ENCODE results near the gene SRPK2.
"Not testable (repeated sequence)": the region's sequence is repeated elsewhere in the genome, so short reads cannot be mapped to it uniquely, and the experiment has no call there.

The SRPK2 gene

GRCh38 chr7:105369944-105370343, 18.8 kb downstream of the SRPK2 start:
- Histone ChIP-seq H3K4me3 (ENCODE audit: low read length in 2 of 2) (no peak overlapping the region), H3K4me1 (ENCODE audit: control insufficient read depth, insufficient read depth, low read length) (peaks cover 2% of the 10 kb centered on the region), H3K36me3 (ENCODE audit: control insufficient read depth in 2 of 2, insufficient read depth in 2 of 2, low read length in 2 of 2) (no peaks in the 10 kb centered on the region), H3K27ac (ENCODE audit: low read length) (no peak overlapping the region), H3K27me3 (ENCODE audit: control insufficient read depth in 1 of 2, insufficient read depth in 2 of 2, low read length in 2 of 2) (no peaks in the 10 kb centered on the region), H3K9me3 (ENCODE audit: control insufficient read depth in 2 of 2, low read length in 2 of 2) (no peaks in the 10 kb centered on the region), H3K9ac (ENCODE audit: low read length in 2 of 2) (no peak overlapping the region)

GRCh38 chr7:105367458-105367857, 21.3 kb downstream of the SRPK2 start:
- Histone ChIP-seq H3K9ac (ENCODE audit: low read length in 2 of 2) (no peak overlapping the region), H3K27me3 (ENCODE audit: control insufficient read depth in 1 of 2, insufficient read depth in 2 of 2, low read length in 2 of 2) (no peaks in the 10 kb centered on the region), H3K4me1 (ENCODE audit: control insufficient read depth, insufficient read depth, low read length) (peaks cover 2% of the 10 kb centered on the region), H3K27ac (ENCODE audit: low read length) (no peak overlapping the region), H3K4me3 (ENCODE audit: low read length in 2 of 2) (no peak overlapping the region), H3K9me3 (ENCODE audit: control insufficient read depth in 2 of 2, low read length in 2 of 2) (no peaks in the 10 kb centered on the region), H3K36me3 (ENCODE audit: control insufficient read depth in 2 of 2, insufficient read depth in 2 of 2, low read length in 2 of 2) (no peaks in the 10 kb centered on the region)

GRCh38 chr7:105365541-105366534, 22.9 kb downstream of the SRPK2 start:
- H3K36me3 ChIP-seq (ENCODE audit: control insufficient read depth in 2 of 2, insufficient read depth in 2 of 2, low read length in 2 of 2): no peaks in the 10 kb centered on the region
- no peaks in the 10 kb centered on the region for H3K9me3 ChIP-seq (ENCODE audit: control insufficient read depth in 2 of 2, low read length in 2 of 2)
- no peak overlapping the region for H3K27ac ChIP-seq (ENCODE audit: low read length)
- peaks cover 2% of the 10 kb centered on the region for H3K4me1 ChIP-seq (ENCODE audit: control insufficient read depth, insufficient read depth, low read length)
- H3K4me3 ChIP-seq (ENCODE audit: low read length in 2 of 2): no peak overlapping the region
- no peaks in the 10 kb centered on the region for H3K27me3 ChIP-seq (ENCODE audit: control insufficient read depth in 1 of 2, insufficient read depth in 2 of 2, low read length in 2 of 2)
- H3K9ac ChIP-seq (ENCODE audit: low read length in 2 of 2): no peak overlapping the region

GRCh38 chr7:105364684-105365083, 24.0 kb downstream of the SRPK2 start:
- no peak overlapping the region for H3K4me3 ChIP-seq (ENCODE audit: low read length in 2 of 2)
- no peaks in the 10 kb centered on the region for H3K36me3 ChIP-seq (ENCODE audit: control insufficient read depth in 2 of 2, insufficient read depth in 2 of 2, low read length in 2 of 2)
- no peak overlapping the region for H3K9ac ChIP-seq (ENCODE audit: low read length in 2 of 2)
- H3K4me1 ChIP-seq (ENCODE audit: control insufficient read depth, insufficient read depth, low read length): no peaks in the 10 kb centered on the region
- H3K27me3 ChIP-seq (ENCODE audit: control insufficient read depth in 1 of 2, insufficient read depth in 2 of 2, low read length in 2 of 2): no peaks in the 10 kb centered on the region
- no peak overlapping the region for H3K27ac ChIP-seq (ENCODE audit: low read length)
- H3K9me3 ChIP-seq (ENCODE audit: control insufficient read depth in 2 of 2, low read length in 2 of 2): no peaks in the 10 kb centered on the region

GRCh38 chr7:105363657-105364056, 25.1 kb downstream of the SRPK2 start:
- not testable (repeated sequence) for H3K27ac ChIP-seq (ENCODE audit: low read length); H3K4me1 ChIP-seq (ENCODE audit: control insufficient read depth, insufficient read depth, low read length); H3K36me3 ChIP-seq (ENCODE audit: control insufficient read depth in 2 of 2, insufficient read depth in 2 of 2, low read length in 2 of 2); H3K9me3 ChIP-seq (ENCODE audit: control insufficient read depth in 2 of 2, low read length in 2 of 2); H3K4me3 ChIP-seq (ENCODE audit: low read length in 2 of 2); H3K9ac ChIP-seq (ENCODE audit: low read length in 2 of 2); H3K27me3 ChIP-seq (ENCODE audit: control insufficient read depth in 1 of 2, insufficient read depth in 2 of 2, low read length in 2 of 2)

GRCh38 chr7:105362685-105363084, 26.0 kb downstream of the SRPK2 start:
- H3K27me3 ChIP-seq (ENCODE audit: control insufficient read depth in 1 of 2, insufficient read depth in 2 of 2, low read length in 2 of 2); H3K27ac ChIP-seq (ENCODE audit: low read length); H3K9me3 ChIP-seq (ENCODE audit: control insufficient read depth in 2 of 2, low read length in 2 of 2); H3K4me1 ChIP-seq (ENCODE audit: control insufficient read depth, insufficient read depth, low read length); H3K36me3 ChIP-seq (ENCODE audit: control insufficient read depth in 2 of 2, insufficient read depth in 2 of 2, low read length in 2 of 2); H3K9ac ChIP-seq (ENCODE audit: low read length in 2 of 2); H3K4me3 ChIP-seq (ENCODE audit: low read length in 2 of 2): not testable (repeated sequence)

GRCh38 chr7:105361995-105362394, 26.7 kb downstream of the SRPK2 start:
- H3K27me3 ChIP-seq (ENCODE audit: control insufficient read depth in 1 of 2, insufficient read depth in 2 of 2, low read length in 2 of 2); H3K36me3 ChIP-seq (ENCODE audit: control insufficient read depth in 2 of 2, insufficient read depth in 2 of 2, low read length in 2 of 2); H3K4me1 ChIP-seq (ENCODE audit: control insufficient read depth, insufficient read depth, low read length); H3K9me3 ChIP-seq (ENCODE audit: control insufficient read depth in 2 of 2, low read length in 2 of 2); H3K27ac ChIP-seq (ENCODE audit: low read length); H3K9ac ChIP-seq (ENCODE audit: low read length in 2 of 2); H3K4me3 ChIP-seq (ENCODE audit: low read length in 2 of 2): not testable (repeated sequence)

- not testable (repeated sequence) for H3K27me3 ChIP-seq (ENCODE audit: control insufficient read depth in 1 of 2, insufficient read depth in 2 of 2, low read length in 2 of 2); H3K9me3 ChIP-seq (ENCODE audit: control insufficient read depth in 2 of 2, low read length in 2 of 2); H3K9ac ChIP-seq (ENCODE audit: low read length in 2 of 2); H3K27ac ChIP-seq (ENCODE audit: low read length); H3K36me3 ChIP-seq (ENCODE audit: control insufficient read depth in 2 of 2, insufficient read depth in 2 of 2, low read length in 2 of 2); H3K4me3 ChIP-seq (ENCODE audit: low read length in 2 of 2); H3K4me1 ChIP-seq (ENCODE audit: control insufficient read depth, insufficient read depth, low read length)
Measured at GRCh38 chr7:105360149-105360548, 28.6 kb downstream of the SRPK2 start.

- Histone ChIP-seq H3K9me3 (ENCODE audit: control insufficient read depth in 2 of 2, low read length in 2 of 2) (no peaks in the 10 kb centered on the region), H3K4me3 (ENCODE audit: low read length in 2 of 2) (no peak overlapping the region), H3K27me3 (ENCODE audit: control insufficient read depth in 1 of 2, insufficient read depth in 2 of 2, low read length in 2 of 2) (no peaks in the 10 kb centered on the region), H3K4me1 (ENCODE audit: control insufficient read depth, insufficient read depth, low read length) (peaks cover 24% of the 10 kb centered on the region), H3K9ac (ENCODE audit: low read length in 2 of 2) (no peak overlapping the region), H3K36me3 (ENCODE audit: control insufficient read depth in 2 of 2, insufficient read depth in 2 of 2, low read length in 2 of 2) (no peaks in the 10 kb centered on the region), H3K27ac (ENCODE audit: low read length) (no peak overlapping the region)
Measured at GRCh38 chr7:105355701-105356100, 33.0 kb downstream of the SRPK2 start.

GRCh38 chr7:105354383-105354782, 34.3 kb downstream of the SRPK2 start:
- no peaks in the 10 kb centered on the region for H3K36me3 ChIP-seq (ENCODE audit: control insufficient read depth in 2 of 2, insufficient read depth in 2 of 2, low read length in 2 of 2)
- H3K9me3 ChIP-seq (ENCODE audit: control insufficient read depth in 2 of 2, low read length in 2 of 2): no peaks in the 10 kb centered on the region
- no peak overlapping the region for H3K27ac ChIP-seq (ENCODE audit: low read length)
- H3K9ac ChIP-seq (ENCODE audit: low read length in 2 of 2): no peak overlapping the region
- no peak overlapping the region for H3K4me3 ChIP-seq (ENCODE audit: low read length in 2 of 2)
- H3K27me3 ChIP-seq (ENCODE audit: control insufficient read depth in 1 of 2, insufficient read depth in 2 of 2, low read length in 2 of 2): no peaks in the 10 kb centered on the region
- H3K4me1 ChIP-seq (ENCODE audit: control insufficient read depth, insufficient read depth, low read length): peaks cover 24% of the 10 kb centered on the region

GRCh38 chr7:105353752-105354328, 34.9 kb downstream of the SRPK2 start:
- Histone ChIP-seq H3K4me1 (ENCODE audit: control insufficient read depth, insufficient read depth, low read length) (peaks cover 24% of the 10 kb centered on the region), H3K27me3 (ENCODE audit: control insufficient read depth in 1 of 2, insufficient read depth in 2 of 2, low read length in 2 of 2) (no peaks in the 10 kb centered on the region), H3K36me3 (ENCODE audit: control insufficient read depth in 2 of 2, insufficient read depth in 2 of 2, low read length in 2 of 2) (no peaks in the 10 kb centered on the region), H3K9me3 (ENCODE audit: control insufficient read depth in 2 of 2, low read length in 2 of 2) (no peaks in the 10 kb centered on the region), H3K9ac (ENCODE audit: low read length in 2 of 2) (no peak overlapping the region), H3K4me3 (ENCODE audit: low read length in 2 of 2) (no peak overlapping the region), H3K27ac (ENCODE audit: low read length) (no peak overlapping the region)
